ENCODE data around the gene TMEM44.

DNA sequence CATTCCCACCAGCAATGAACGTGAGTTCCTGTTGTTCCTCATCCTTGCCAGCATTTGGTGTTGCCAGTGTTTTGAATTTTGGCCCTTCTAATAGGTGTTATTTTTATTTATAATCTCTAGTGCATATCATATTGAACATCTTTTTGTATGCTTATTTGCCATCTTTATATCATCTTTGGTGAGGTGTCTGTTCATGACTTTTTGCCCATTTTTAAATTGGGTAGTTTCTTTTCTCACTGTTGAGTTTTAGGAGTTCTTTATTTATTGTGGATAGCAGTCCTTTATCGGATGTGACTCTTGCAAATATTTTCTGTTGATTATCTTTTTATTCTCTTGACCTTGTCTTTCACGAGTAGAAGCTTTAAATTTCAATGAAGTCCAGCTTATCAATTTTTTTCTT is 86.2 kb downstream of the TMEM44 start:
- TF ChIP-seq, protein P1, sequence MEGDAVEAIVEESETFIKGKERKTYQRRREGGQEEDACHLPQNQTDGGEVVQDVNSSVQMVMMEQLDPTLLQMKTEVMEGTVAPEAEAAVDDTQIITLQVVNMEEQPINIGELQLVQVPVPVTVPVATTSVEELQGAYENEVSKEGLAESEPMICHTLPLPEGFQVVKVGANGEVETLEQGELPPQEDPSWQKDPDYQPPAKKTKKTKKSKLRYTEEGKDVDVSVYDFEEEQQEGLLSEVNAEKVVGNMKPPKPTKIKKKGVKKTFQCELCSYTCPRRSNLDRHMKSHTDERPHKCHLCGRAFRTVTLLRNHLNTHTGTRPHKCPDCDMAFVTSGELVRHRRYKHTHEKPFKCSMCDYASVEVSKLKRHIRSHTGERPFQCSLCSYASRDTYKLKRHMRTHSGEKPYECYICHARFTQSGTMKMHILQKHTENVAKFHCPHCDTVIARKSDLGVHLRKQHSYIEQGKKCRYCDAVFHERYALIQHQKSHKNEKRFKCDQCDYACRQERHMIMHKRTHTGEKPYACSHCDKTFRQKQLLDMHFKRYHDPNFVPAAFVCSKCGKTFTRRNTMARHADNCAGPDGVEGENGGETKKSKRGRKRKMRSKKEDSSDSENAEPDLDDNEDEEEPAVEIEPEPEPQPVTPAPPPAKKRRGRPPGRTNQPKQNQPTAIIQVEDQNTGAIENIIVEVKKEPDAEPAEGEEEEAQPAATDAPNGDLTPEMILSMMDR (IDR thresholded peaks at IDR 0.05), result no peak
- no peak for TF ChIP-seq SIN3A (IDR thresholded peaks at IDR 0.05; ENCODE audit: borderline replicate concordance, insufficient read depth, low read depth, low read length)
- no peak for TF ChIP-seq POLR2AphosphoS5 (IDR thresholded peaks at IDR 0.05; ENCODE audit: low read depth, low read length)
- TF ChIP-seq, protein P2, sequence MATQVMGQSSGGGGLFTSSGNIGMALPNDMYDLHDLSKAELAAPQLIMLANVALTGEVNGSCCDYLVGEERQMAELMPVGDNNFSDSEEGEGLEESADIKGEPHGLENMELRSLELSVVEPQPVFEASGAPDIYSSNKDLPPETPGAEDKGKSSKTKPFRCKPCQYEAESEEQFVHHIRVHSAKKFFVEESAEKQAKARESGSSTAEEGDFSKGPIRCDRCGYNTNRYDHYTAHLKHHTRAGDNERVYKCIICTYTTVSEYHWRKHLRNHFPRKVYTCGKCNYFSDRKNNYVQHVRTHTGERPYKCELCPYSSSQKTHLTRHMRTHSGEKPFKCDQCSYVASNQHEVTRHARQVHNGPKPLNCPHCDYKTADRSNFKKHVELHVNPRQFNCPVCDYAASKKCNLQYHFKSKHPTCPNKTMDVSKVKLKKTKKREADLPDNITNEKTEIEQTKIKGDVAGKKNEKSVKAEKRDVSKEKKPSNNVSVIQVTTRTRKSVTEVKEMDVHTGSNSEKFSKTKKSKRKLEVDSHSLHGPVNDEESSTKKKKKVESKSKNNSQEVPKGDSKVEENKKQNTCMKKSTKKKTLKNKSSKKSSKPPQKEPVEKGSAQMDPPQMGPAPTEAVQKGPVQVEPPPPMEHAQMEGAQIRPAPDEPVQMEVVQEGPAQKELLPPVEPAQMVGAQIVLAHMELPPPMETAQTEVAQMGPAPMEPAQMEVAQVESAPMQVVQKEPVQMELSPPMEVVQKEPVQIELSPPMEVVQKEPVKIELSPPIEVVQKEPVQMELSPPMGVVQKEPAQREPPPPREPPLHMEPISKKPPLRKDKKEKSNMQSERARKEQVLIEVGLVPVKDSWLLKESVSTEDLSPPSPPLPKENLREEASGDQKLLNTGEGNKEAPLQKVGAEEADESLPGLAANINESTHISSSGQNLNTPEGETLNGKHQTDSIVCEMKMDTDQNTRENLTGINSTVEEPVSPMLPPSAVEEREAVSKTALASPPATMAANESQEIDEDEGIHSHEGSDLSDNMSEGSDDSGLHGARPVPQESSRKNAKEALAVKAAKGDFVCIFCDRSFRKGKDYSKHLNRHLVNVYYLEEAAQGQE (IDR thresholded peaks at IDR 0.05; ENCODE audit: insufficient read depth in 1 of 2, low read depth in 2 of 2, low read length in 1 of 2), result no peak
- TF ChIP-seq TCF7L2 (IDR thresholded peaks at IDR 0.05; ENCODE audit: low read depth, low read length), result no peak
